GM23248 (cell line): ENCODE results near the gene HSPBP1.

Experiments used
- EZH2 ChIP-seq: fragments of 200-600 bp; sonication (generic); IDR thresholded peaks from 2 replicates; pipeline ENCODE4 v1.6.1; 2018; ENCODE audit warnings: antibody characterized with exemption, mild to moderate bottlenecking; ENCODE audit not compliant: insufficient read depth, poor library complexity, severe bottlenecking
- EZH2phosphoT487 ChIP-seq: fragments of 200-600 bp; sonication (generic); IDR thresholded peaks from 2 replicates; pipeline ENCODE4 v1.6.1; 2018; ENCODE audit warnings: antibody characterized with exemption, moderate library complexity, mild to moderate bottlenecking, low read depth; ENCODE audit not compliant: insufficient read depth

DNA sequence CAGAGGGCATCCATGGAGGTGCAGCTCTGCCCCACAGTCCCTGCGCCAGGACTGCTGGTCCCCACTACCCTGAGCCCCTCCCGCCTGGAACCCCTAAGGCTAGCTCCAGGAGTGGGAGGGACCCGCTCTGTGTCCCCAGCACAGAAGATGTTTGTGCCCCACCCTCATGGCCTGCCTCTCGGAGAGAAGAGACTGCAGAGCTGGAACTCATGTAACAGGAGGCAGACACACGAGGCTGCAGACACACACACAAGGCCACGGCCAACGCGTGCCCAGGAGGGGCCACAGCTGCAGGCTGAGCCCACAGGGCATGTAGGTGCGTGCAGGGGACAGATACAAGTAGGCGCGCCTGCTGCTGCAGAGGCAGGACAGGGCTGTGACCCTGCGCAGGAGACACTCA is 40.9 kb downstream of the HSPBP1 start:
- TF ChIP-seq EZH2phosphoT487 (no peak), EZH2 (no peak)
